Measurements from ENCODE around the gene CTSA. TPM values are rescaled to one million over a fixed set of nuclear protein-coding genes. Genes with fewer than 3 reads are reported as not detected.

The CTSA gene
- total and polyA plus RNA-seq, 9 of the 15 experiments (the other 6 are each of a cell fraction or from before 2014, with no cell fraction given) = 8.8 to 61.7 (median 28.3) TPM

- TF ChIP-seq ZNF318 (IDR thresholded peaks at IDR 0.05; ENCODE audit: borderline replicate concordance in 1 of 2, low read depth in 1 of 2) = peak in 1 of 2 experiments; percentile 22; a peak in 1 of 4 replicates
- peak; percentile 62; the same call in 1 of the 2 replicates for TF ChIP-seq ETV5 (CRISPR knock-in tag; IDR thresholded peaks at IDR 0.05; ENCODE audit: low read depth)
- TF ChIP-seq EGR1 (conservative IDR thresholded peaks at IDR 0.05) = no peak
- peak; percentile 31; the same call in 1 of the 2 replicates for TF ChIP-seq ZBTB12 (CRISPR knock-in tag; IDR thresholded peaks at IDR 0.05)
- peak in 1 of 2 experiments; percentile 31; a peak in 1 of 4 replicates for TF ChIP-seq FOXK2 (conservative IDR thresholded peaks at IDR 0.05 in 1 of 2, IDR thresholded peaks at IDR 0.05 in 1 of 2; ENCODE audit: low read depth in 2 of 2)
- no peak for TF ChIP-seq CAMTA2 (CRISPR knock-in tag; conservative IDR thresholded peaks at IDR 0.05)
- no peak for TF ChIP-seq RFX5 (IDR thresholded peaks at IDR 0.05; ENCODE audit: low read depth, low read length)
- no peak for TF ChIP-seq GTF2A2 (tag; IDR thresholded peaks at IDR 0.05)
- no peak for TF ChIP-seq ADNP (tag; IDR thresholded peaks at IDR 0.05)
- peak; percentile 58 for TF ChIP-seq CHD1 (IDR thresholded peaks at IDR 0.05; ENCODE audit: low read length)
- no peak for TF ChIP-seq GATAD2B (IDR thresholded peaks at IDR 0.05; ENCODE audit: borderline replicate concordance)
- no peak for TF ChIP-seq ARID2 (IDR thresholded peaks at IDR 0.05)
- TF ChIP-seq ELF2 (CRISPR knock-in tag; IDR thresholded peaks at IDR 0.05) = no peak
- no peak for TF ChIP-seq BDP1 (IDR thresholded peaks at IDR 0.05; ENCODE audit: insufficient read depth, insufficient read length)
- TF ChIP-seq PRMT5 (CRISPR knock-in tag; IDR thresholded peaks at IDR 0.05) = no peak
- 0 out of 2 replicates have a peak, but pooled peaks have one; percentile 72 for TF ChIP-seq ZNF830 (CRISPR knock-in tag; IDR thresholded peaks at IDR 0.05)
- no peak for TF ChIP-seq ETV6 (IDR thresholded peaks at IDR 0.05; ENCODE audit: borderline replicate concordance in 1 of 2, low read depth in 2 of 2, low read length in 1 of 2)
- TF ChIP-seq ETV6 (CRISPR knock-in tag; IDR thresholded peaks at IDR 0.05; ENCODE audit: borderline replicate concordance) = no peak
- no peak for TF ChIP-seq EWSR1 (IDR thresholded peaks at IDR 0.05; ENCODE audit: borderline replicate concordance, low read depth, partially characterized antibody)
- TF ChIP-seq C11orf30 (IDR thresholded peaks at IDR 0.05; ENCODE audit: low read depth) = peak; percentile 68
Measured at GRCh38 chr20:45880988-45881788, 9.9 kb upstream of the CTSA start, which contains the start of gene ZSWIM1 (continued).

All from K562 (cell line).